A549 (cell line): ENCODE measurements around the gene ASB1. TPM values are rescaled to one million over a fixed set of nuclear protein-coding genes. Genes with fewer than 3 reads are reported as not detected.

Experiments
- ATAC-seq, 2 experiments: fragments of 200-7000 bp in 1 of 2; fragments of >200 bp in 1 of 2; cut with Nextera tagmentation in 1 of 2; cut with Tn5 transposase in 1 of 2; 3 replicates each; pipeline versions ENCODE4 v1.8.0 to v1.9.1; 2018 to 2020; ENCODE audit warnings: mild to moderate bottlenecking in 1 of 2, moderate library complexity in 1 of 2
- CTCF ChIA-PET: fragments of 300-600 bp; sonication (Branson Sonifier 250); formaldehyde crosslinking; extraction: SDS; loops from one replicate; lab custom pipeline; 2021; ENCODE audit warnings: antibody characterized with exemption, inconsistent platforms; lab: Yijun Ruan, JAX
- POLR2A ChIA-PET: fragments of 350-600 bp; formaldehyde crosslinking; extraction: SDS; loops from one replicate; lab custom pipeline; 2021; ENCODE audit warnings: antibody characterized with exemption, inconsistent platforms; lab: Yijun Ruan, JAX
- DNase-seq, 2 experiments: peaks; one replicate each; pipeline versions ENCODE4 v3.0.0 to v3.0.0-alpha.2; 2011 to 2016; ENCODE audit warnings: low read depth in 1 of 2, low spot score in 1 of 2
- FAIRE-seq: peaks from 2 replicates; lab custom pipeline; 2011; peaks lifted over from hg19 to GRCh38; lab: Jason Lieb, UNC
- H3K27ac ChIP-seq, 2 experiments: fragments of >200 bp; sonication (Bioruptor Twin); formaldehyde crosslinking; 3 replicates each; pipeline ENCODE4 v1.5.1; 2016 to 2017
- H3K4me1 ChIP-seq: fragments of >200 bp; sonication (Bioruptor Twin); formaldehyde crosslinking; 3 replicates; pipeline ENCODE4 v1.6.1; 2016
- H3K4me2 ChIP-seq: fragments of >200 bp; sonication (Bioruptor Twin); formaldehyde crosslinking; 3 replicates; pipeline ENCODE4 v1.6.1; 2016
- H3K4me3 ChIP-seq: fragments of >200 bp; sonication (Bioruptor Twin); formaldehyde crosslinking; 3 replicates; pipeline ENCODE4 v1.5.1; 2016
- H3K9me3 ChIP-seq: fragments of >200 bp; sonication (Bioruptor Twin); formaldehyde crosslinking; 3 replicates; pipeline ENCODE4 v1.6.1; 2016
- CHD2 ChIP-seq: fragments of 150-350 bp; IDR thresholded peaks from 2 replicates; pipeline ENCODE4 v1.6.1; 2014; ENCODE audit warnings: low read length; ENCODE audit not compliant: partially characterized antibody
- CHD4 ChIP-seq: fragments of 200-600 bp; sonication (generic); IDR thresholded peaks from 2 replicates; pipeline ENCODE4 v1.6.1; 2016; ENCODE audit warnings: antibody characterized with exemption, mild to moderate bottlenecking, borderline replicate concordance
- EP300 ChIP-seq, 2 experiments: fragments of >200 bp; sonication (Bioruptor Twin); formaldehyde crosslinking; IDR thresholded peaks; 2 replicates in 1 of 2; 3 replicates in 1 of 2; pipeline ENCODE4 v1.6.1; 2016 to 2017
- FOSL2 ChIP-seq, 2 experiments: fragments of 450-650 bp in 1 of 2; fragments of >200 bp in 1 of 2; sonication (Bioruptor Twin) in 1 of 2; formaldehyde crosslinking; IDR thresholded peaks; 2 replicates each; pipeline versions ENCODE4 v1.5.0 to v1.6.1; 2016 to 2020; ENCODE audit warnings: mild to moderate bottlenecking in 1 of 2, moderate library complexity in 1 of 2
- FOXS1 ChIP-seq: fragments of 250-450 bp; sonication (Bioruptor Pico); IDR thresholded peaks from 2 replicates; pipeline ENCODE4 v1.5.0; 2020; ENCODE audit warnings: mild to moderate bottlenecking, moderate library complexity
- GATA3 ChIP-seq: IDR thresholded peaks from 2 replicates; pipeline ENCODE4 v1.6.1; 2012; ENCODE audit warnings: borderline replicate concordance
- HOXB13 ChIP-seq: fragments of 250-450 bp; sonication (Bioruptor Pico); IDR thresholded peaks from 2 replicates; pipeline ENCODE4 v1.5.0; 2020; ENCODE audit warnings: low read depth, mild to moderate bottlenecking, moderate library complexity
- HOXB5 ChIP-seq: fragments of 250-450 bp; sonication (Bioruptor Pico); IDR thresholded peaks from 2 replicates; pipeline ENCODE4 v1.5.0; 2020; ENCODE audit warnings: mild to moderate bottlenecking, moderate library complexity
- JUN ChIP-seq, 2 experiments: fragments of >200 bp; sonication (Bioruptor Twin); formaldehyde crosslinking; IDR thresholded peaks; 2 replicates in 1 of 2; 3 replicates in 1 of 2; pipeline ENCODE4 v1.6.1; 2016 to 2017
- KDM5A ChIP-seq: fragments of 200-600 bp; sonication (generic); IDR thresholded peaks from 2 replicates; pipeline ENCODE4 v1.6.1; 2016; ENCODE audit warnings: antibody characterized with exemption, mild to moderate bottlenecking
- MAZ ChIP-seq: fragments of 150-350 bp; IDR thresholded peaks from 2 replicates; pipeline ENCODE4 v1.6.1; 2014; ENCODE audit warnings: antibody characterized with exemption, low read depth, low read length, borderline replicate concordance
- NR3C1 ChIP-seq: fragments of >200 bp; sonication (Bioruptor Twin); formaldehyde crosslinking; IDR thresholded peaks from 3 replicates; pipeline ENCODE4 v1.6.1; 2017
- POLR2A ChIP-seq: IDR thresholded peaks from 2 replicates; pipeline ENCODE4 v1.6.1; 2012; ENCODE audit warnings: mild to moderate bottlenecking, low read length
- POLR2AphosphoS2 ChIP-seq: conservative IDR thresholded peaks from 2 replicates; pipeline ENCODE4 v1.6.1; 2012; ENCODE audit warnings: low read length, improper control_type of control experiment, inconsistent platforms
- RNF2 ChIP-seq: fragments of 200-600 bp; sonication (generic); IDR thresholded peaks from 2 replicates; pipeline ENCODE4 v1.6.1; 2016; ENCODE audit warnings: low read depth, mild to moderate bottlenecking, antibody characterized with exemption, moderate library complexity, borderline replicate concordance
- SMC3 ChIP-seq: fragments of >200 bp; sonication (Bioruptor Twin); formaldehyde crosslinking; IDR thresholded peaks from 3 replicates; pipeline ENCODE4 v1.6.1; 2018; ENCODE audit warnings: inconsistent platforms
- SREBF2 ChIP-seq: fragments of 450-650 bp; IDR thresholded peaks from 2 replicates; pipeline ENCODE4 v1.6.1; 2014; ENCODE audit warnings: mild to moderate bottlenecking, moderate library complexity
- TP53 ChIP-seq: fragments of 250-450 bp; sonication (Bioruptor Pico); IDR thresholded peaks from 2 replicates; pipeline ENCODE4 v1.5.0; 2021; ENCODE audit warnings: mild to moderate bottlenecking, moderate library complexity
- ZC3H11A ChIP-seq: fragments of 450-650 bp; IDR thresholded peaks from 2 replicates; pipeline ENCODE4 v1.6.1; 2014; ENCODE audit warnings: antibody characterized with exemption, mild to moderate bottlenecking
- ZSCAN20 ChIP-seq: fragments of 250-450 bp; sonication (Bioruptor Pico); IDR thresholded peaks from 2 replicates; pipeline ENCODE4 v1.8.0; 2022; ENCODE audit warnings: mild to moderate bottlenecking, moderate library complexity
- WGBS: methylation state at CpG from one replicate; pipeline ENCODE4 v1.1.6; 2017; ENCODE audit errors: missing lambda C conversion rate; 5-methylcytosine and 5-hydroxymethylcytosine counted together
- polyA plus RNA-seq, 4 experiments: library from polyadenylated mRNA; depleted of rRNA in 3 of 4; stranded (reverse); fragments of >200 nt; fragmentation: RNase III in 1 of 4; extraction: RNeasy Plus Mini Kit Qiagen cat#74134 plus additional on column Dnase treatment in 1 of 4; gene quantifications; 2 replicates in 3 of 4; 3 replicates in 1 of 4; pipeline ENCODE4 v1.2.3, GENCODE V29; 2011 to 2017
- TF ChIP-seq, protein P1 (sequence below): fragments of 250-450 bp; sonication (Bioruptor Pico); IDR thresholded peaks from 2 replicates; pipeline ENCODE4 v1.5.0; 2021; ENCODE audit warnings: mild to moderate bottlenecking, moderate library complexity, borderline replicate concordance
- TF ChIP-seq, protein P2 (sequence below): IDR thresholded peaks from 2 replicates; pipeline ENCODE4 v1.6.1; 2012
- TF ChIP-seq, protein P3 (sequence below): IDR thresholded peaks from 2 replicates; pipeline ENCODE4 v1.6.1; 2012
- TF ChIP-seq, protein P4 (sequence below): fragments of >200 bp; sonication (Bioruptor Twin); formaldehyde crosslinking; IDR thresholded peaks from 3 replicates; pipeline ENCODE4 v1.5.1; 2016

The ASB1 gene
- polyA plus RNA-seq, 2 of the 4 experiments (the other 2 are of a cell fraction), result 24.6 to 42.7 TPM

DNA sequence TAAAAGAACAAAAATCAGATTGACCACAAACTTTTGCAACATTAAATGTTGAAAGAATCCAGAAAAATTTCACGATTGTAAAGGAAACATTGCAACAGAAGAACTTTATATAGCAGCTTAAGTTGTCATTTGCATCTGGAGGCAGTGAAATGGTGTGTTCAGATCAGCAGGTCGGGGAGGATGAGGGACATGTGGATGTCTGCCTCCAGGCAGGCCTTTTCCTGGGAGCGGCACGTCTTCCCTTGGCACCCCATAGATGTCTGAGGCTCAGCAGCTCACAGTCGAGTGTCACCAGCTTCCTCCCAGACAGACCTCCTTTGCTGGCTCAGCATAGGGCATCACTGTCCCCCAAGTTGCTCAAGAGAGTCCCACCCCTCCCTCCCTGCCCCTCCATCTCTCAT, 44.3 kb upstream of the ASB1 start:
- ChIA-PET POLR2A (no interaction called here), CTCF (interaction anchor here (1.0 to 1.2 kb wide), 2 partner anchors 9 to 25 kb away, joined by 3 to 4 read pairs; no protein-coding TSS in a partner anchor)
- no peak overlapping the region for H3K4me3 ChIP-seq
- TF ChIP-seq EP300 (IDR thresholded peaks at IDR 0.05), result no peak
- no peak for TF ChIP-seq HOXB13
- TF ChIP-seq TP53 (CRISPR knock-in tag), result no peak
- no peak for TF ChIP-seq HOXB5 (CRISPR knock-in tag)
- no peak for TF ChIP-seq FOSL2 (IDR thresholded peaks at IDR 0.05)
- TF ChIP-seq FOSL2 (CRISPR knock-in tag; IDR thresholded peaks at IDR 0.05), result no peak
- TF ChIP-seq SREBF2, result no peak
- TF ChIP-seq NR3C1, result no peak
- TF ChIP-seq JUN (IDR thresholded peaks at IDR 0.05), result no peak
- TF ChIP-seq, all 56 proteins: peak for 0
- Histone ChIP-seq H3K4me1 (no peaks in the 10 kb centered on the region), H3K9me3 (no peaks in the 10 kb centered on the region), H3K27ac (no peak overlapping the region), H3K4me2 (no peak overlapping the region)
- ATAC-seq (no peak), FAIRE-seq (no peak), DNase-seq (no peak)
- 70% methylated on average over 5 of the region's 5 CpGs for WGBS

DNA sequence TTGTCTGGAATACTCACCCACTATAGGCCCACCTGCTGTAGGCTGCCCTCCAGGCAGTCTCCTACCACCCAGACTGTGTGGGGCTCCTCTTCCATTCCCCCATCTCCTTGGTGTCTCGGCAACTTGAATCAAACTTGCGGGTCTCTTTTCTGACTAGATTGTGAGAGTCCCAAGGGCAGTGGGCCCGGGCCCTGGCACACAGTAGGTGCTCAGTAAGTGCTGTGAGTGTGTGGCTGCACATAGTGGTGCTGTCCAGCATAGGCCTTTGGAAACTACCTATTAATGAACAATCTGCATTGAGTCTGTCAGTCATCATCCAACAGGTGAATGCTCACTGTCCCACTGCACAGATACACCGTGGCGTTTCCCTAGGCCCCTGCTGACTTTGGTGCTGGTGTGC, 43.6 kb upstream of the ASB1 start:
- ChIA-PET POLR2A (no interaction called here), CTCF (interaction anchor here (1.0 kb wide), 1 partner anchor 26 kb away, joined by 4 read pairs; no protein-coding TSS in a partner anchor)
- Histone ChIP-seq H3K27ac (no peak overlapping the region), H3K9me3 (no peaks in the 10 kb centered on the region), H3K4me1 (no peaks in the 10 kb centered on the region), H3K4me2 (no peak overlapping the region), H3K4me3 (no peak overlapping the region)
- DNase-seq (no peak), FAIRE-seq (no peak), ATAC-seq (no peak)
- TF ChIP-seq KDM5A (no peak), SMC3 (no peak), HOXB5 (CRISPR knock-in tag) (no peak), ZSCAN20 (CRISPR knock-in tag) (no peak), POLR2AphosphoS2 (no peak), MAZ (no peak)
- TF ChIP-seq, protein P1, sequence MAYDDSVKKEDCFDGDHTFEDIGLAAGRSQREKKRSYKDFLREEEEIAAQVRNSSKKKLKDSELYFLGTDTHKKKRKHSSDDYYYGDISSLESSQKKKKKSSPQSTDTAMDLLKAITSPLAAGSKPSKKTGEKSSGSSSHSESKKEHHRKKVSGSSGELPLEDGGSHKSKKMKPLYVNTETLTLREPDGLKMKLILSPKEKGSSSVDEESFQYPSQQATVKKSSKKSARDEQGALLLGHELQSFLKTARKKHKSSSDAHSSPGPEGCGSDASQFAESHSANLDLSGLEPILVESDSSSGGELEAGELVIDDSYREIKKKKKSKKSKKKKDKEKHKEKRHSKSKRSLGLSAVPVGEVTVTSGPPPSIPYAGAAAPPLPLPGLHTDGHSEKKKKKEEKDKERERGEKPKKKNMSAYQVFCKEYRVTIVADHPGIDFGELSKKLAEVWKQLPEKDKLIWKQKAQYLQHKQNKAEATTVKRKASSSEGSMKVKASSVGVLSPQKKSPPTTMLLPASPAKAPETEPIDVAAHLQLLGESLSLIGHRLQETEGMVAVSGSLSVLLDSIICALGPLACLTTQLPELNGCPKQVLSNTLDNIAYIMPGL (CRISPR knock-in tag), result no peak
- WGBS, result 90% methylated on average over 5 of the region's 5 CpGs

DNA sequence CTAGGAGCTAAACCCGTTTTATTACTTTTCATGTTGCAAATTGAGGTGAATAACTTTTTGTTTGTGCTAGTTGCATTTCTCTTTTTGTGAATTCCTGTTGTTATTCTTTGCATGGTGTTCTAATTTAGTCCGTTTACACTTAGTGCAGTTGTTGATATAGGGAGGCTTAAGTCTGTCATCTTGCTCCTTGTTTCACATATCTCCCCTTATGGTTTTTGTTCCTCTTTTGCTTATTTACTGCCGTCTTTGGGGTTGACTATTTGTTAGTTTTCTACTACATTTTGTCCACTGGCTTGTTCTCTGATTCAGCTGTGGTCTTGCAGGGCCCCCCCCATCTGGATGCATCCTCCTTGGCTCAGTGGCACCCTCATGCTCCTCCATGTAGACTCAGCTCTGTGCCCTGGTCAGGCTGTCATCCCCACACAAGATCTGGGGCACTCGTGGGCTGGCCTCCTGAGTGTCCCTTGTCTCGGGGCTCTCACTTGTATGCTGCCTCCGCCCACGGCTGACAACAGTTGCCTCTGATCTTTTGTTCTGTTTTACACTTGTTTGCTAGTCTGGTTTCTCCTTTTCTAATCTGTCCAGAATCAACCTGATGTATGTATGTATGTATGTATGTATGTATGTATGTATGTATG, 42.9 kb upstream of the ASB1 start:
- 94% methylated on average over 7 of the region's 7 CpGs for WGBS
- ChIA-PET POLR2A (no interaction called here), CTCF (interaction anchor here (1.0 to 1.3 kb wide), 2 partner anchors 13 to 401 kb away, joined by 3 read pairs; no protein-coding TSS in a partner anchor)
- no peak for DNase-seq
- Histone ChIP-seq H3K9me3 (no peaks in the 10 kb centered on the region), H3K4me3 (no peak overlapping the region), H3K4me2 (no peak overlapping the region), H3K27ac (no peak overlapping the region), H3K4me1 (no peaks in the 10 kb centered on the region)
- ATAC-seq, result no peak
- no peak for FAIRE-seq
- TF ChIP-seq CHD4, result no peak
- TF ChIP-seq ZC3H11A, result no peak
- no peak for TF ChIP-seq RNF2

DNA sequence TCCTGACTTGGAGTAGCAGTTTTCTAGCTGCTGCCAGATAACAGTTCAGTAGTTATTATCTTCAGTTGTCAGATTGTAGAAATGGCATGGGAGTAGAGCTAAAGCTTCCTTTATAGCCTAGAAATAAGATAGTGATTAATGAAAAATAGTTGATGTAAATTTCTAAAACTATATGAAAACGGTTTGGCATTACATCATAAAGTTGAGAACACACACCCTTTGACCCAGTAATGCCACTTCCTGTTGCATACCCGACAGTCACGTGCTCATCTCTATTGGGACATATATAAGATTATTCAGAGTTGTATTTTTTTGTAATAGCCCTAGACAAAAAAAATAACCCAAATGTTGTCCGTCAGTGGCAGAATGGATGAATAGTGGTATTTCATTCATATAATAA, 39.4 kb upstream of the ASB1 start:
- Histone ChIP-seq H3K4me2 (no peak overlapping the region), H3K4me3 (no peak overlapping the region), H3K27ac (no peak overlapping the region), H3K4me1 (no peaks in the 10 kb centered on the region), H3K9me3 (no peaks in the 10 kb centered on the region)
- ChIA-PET POLR2A (no interaction called here), CTCF (interaction anchor here (1.1 to 1.6 kb wide), 3 partner anchors 17 to 398 kb away, joined by 3 to 6 read pairs (median 5); no protein-coding TSS in a partner anchor)
- no peak for FAIRE-seq
- no peak for DNase-seq
- TF ChIP-seq POLR2A (no peak), GATA3 (no peak), CHD4 (no peak), FOXS1 (CRISPR knock-in tag) (no peak), CHD2 (no peak), TP53 (CRISPR knock-in tag) (no peak), SREBF2 (no peak)
- TF ChIP-seq, protein P2, sequence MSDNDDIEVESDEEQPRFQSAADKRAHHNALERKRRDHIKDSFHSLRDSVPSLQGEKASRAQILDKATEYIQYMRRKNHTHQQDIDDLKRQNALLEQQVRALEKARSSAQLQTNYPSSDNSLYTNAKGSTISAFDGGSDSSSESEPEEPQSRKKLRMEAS, result no peak
- TF ChIP-seq, protein P3, sequence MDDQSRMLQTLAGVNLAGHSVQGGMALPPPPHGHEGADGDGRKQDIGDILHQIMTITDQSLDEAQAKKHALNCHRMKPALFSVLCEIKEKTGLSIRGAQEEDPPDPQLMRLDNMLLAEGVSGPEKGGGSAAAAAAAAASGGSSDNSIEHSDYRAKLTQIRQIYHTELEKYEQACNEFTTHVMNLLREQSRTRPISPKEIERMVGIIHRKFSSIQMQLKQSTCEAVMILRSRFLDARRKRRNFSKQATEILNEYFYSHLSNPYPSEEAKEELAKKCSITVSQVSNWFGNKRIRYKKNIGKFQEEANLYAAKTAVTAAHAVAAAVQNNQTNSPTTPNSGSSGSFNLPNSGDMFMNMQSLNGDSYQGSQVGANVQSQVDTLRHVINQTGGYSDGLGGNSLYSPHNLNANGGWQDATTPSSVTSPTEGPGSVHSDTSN, result no peak
- TF ChIP-seq, protein P4, sequence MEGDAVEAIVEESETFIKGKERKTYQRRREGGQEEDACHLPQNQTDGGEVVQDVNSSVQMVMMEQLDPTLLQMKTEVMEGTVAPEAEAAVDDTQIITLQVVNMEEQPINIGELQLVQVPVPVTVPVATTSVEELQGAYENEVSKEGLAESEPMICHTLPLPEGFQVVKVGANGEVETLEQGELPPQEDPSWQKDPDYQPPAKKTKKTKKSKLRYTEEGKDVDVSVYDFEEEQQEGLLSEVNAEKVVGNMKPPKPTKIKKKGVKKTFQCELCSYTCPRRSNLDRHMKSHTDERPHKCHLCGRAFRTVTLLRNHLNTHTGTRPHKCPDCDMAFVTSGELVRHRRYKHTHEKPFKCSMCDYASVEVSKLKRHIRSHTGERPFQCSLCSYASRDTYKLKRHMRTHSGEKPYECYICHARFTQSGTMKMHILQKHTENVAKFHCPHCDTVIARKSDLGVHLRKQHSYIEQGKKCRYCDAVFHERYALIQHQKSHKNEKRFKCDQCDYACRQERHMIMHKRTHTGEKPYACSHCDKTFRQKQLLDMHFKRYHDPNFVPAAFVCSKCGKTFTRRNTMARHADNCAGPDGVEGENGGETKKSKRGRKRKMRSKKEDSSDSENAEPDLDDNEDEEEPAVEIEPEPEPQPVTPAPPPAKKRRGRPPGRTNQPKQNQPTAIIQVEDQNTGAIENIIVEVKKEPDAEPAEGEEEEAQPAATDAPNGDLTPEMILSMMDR, result no peak
- WGBS, result 87% methylated on average over 4 of the region's 4 CpGs
- no peak for ATAC-seq
